ENCODE data around the gene RPL36A. TPM values are rescaled to one million over a fixed set of nuclear protein-coding genes. Genes with fewer than 3 reads are reported as not detected.

RPL36A gene
- total and polyA plus RNA-seq, 12 donors = 30.8 to 2,119 (median 57.0) TPM

DNA sequence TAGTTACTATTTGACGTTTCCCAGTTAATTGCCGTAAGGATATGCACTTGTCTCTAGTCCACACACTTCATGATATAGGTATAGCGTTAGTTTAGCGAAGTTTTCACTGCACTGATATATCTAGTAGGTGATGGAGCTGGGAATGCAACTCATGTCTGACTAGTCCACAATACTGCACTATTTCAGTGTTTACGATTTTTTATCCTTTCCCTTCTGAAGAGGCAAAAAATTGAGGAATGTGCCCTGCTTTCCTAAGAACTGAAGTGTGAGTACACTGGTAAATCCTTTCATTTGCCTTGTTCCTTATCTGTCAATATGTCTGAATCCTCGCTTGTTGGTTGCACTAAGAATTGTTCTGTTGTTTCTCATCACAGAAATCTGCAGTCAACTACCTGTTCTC lies 1.0 kb downstream of the RPL36A start:
- Histone ChIP-seq H3K4me1 (peaks cover 0 to 17% (median 7%) of the 10 kb centered on the region in 9 donors), H3K4me3 (peak overlapping the region; percentile 28 to 70 (median 62)), H3K27me3 (peaks cover 0 to 4% (median 0%) of the 10 kb centered on the region in 7 donors), H3K9me3 (no peaks in the 10 kb centered on the region), H3K36me3 (peaks cover 0 to 47% (median 0%) of the 10 kb centered on the region in 9 donors), H3K27ac (peak overlapping the region in 6 of 10 donors; percentile 59 to 87 (median 73))
- intact Hi-C loops (cut with DNase I) = no loop called here
- DNase-seq (no peak), ATAC-seq (no peak)
- WGBS, 2 donors = 42 to 50% methylated on average over 6 of the region's 6 CpGs
- TF ChIP-seq, protein P1, sequence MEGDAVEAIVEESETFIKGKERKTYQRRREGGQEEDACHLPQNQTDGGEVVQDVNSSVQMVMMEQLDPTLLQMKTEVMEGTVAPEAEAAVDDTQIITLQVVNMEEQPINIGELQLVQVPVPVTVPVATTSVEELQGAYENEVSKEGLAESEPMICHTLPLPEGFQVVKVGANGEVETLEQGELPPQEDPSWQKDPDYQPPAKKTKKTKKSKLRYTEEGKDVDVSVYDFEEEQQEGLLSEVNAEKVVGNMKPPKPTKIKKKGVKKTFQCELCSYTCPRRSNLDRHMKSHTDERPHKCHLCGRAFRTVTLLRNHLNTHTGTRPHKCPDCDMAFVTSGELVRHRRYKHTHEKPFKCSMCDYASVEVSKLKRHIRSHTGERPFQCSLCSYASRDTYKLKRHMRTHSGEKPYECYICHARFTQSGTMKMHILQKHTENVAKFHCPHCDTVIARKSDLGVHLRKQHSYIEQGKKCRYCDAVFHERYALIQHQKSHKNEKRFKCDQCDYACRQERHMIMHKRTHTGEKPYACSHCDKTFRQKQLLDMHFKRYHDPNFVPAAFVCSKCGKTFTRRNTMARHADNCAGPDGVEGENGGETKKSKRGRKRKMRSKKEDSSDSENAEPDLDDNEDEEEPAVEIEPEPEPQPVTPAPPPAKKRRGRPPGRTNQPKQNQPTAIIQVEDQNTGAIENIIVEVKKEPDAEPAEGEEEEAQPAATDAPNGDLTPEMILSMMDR (IDR thresholded peaks at IDR 0.05) = no peak

DNA sequence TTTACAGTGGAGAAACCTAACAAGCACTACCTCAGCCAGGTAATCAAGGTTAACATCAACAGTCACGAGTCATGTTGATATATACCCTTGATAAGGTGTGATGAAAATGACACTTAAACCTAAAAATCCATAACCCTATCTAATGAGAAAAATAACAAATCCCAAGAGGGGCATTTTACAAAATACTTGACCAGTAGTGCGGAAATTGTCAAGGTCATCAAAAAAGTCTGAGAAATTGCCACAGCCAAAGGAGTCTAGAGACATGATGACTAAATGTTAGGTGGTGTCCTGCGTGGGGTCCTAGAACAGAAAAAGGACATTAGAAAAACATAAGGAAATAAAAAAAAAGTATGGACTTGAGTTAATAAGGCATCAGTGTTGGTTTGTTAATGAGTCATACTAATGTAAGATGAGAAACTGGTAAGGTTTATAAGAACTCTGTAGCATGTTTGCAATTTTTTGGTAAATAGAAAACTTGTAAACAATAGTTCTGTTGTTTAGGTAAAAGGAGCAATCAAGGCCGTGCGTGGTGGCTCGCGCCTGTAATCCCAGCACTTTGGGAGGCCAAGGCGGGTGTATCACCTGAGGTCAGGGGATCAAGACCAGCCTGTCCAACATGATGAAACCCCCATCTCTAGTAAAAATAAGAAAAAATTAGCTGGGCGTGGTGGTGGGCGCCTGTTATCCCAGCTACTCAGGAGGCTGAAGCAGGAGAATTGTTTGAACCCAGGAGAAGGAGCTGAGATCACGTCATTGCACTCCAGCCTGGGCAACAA lies 2.9 kb downstream of the RPL36A start:
- 85 to 91% methylated on average over 11 of the region's 11 CpGs for WGBS, 2 donors
- intact Hi-C loops (cut with DNase I) = no loop called here
- DNase-seq = no peak
- no peak for ATAC-seq
- Histone ChIP-seq H3K4me1 (peaks cover 0 to 17% (median 7%) of the 10 kb centered on the region in 9 donors), H3K27ac (no peak overlapping the region), H3K27me3 (peaks cover 0 to 7% (median 0%) of the 10 kb centered on the region in 7 donors), H3K36me3 (peaks cover 0 to 58% (median 0%) of the 10 kb centered on the region in 9 donors), H3K4me3 (no peak overlapping the region), H3K9me3 (no peaks in the 10 kb centered on the region)
- TF ChIP-seq, protein P1 (IDR thresholded peaks at IDR 0.05) = no peak

DNA sequence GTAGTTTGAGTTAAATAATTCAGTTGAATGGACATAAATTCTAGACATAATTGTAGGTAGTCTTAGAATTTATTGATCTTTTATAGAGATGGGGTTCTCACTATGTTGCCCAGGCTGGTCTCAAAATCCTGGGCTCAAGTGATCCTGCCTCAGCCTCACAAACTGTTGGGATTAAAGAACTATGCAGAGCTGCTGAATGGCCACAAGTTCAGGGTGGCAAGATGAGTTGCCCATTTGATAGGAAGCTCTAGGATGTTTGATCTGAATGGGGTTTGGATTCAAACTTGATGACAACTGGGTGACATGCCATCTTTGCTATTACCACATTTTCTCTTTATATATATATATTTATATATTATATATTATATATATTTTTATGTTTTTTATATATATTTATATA lies 3.6 kb downstream of the RPL36A start:
- Histone ChIP-seq H3K36me3 (peaks cover 0 to 58% (median 0%) of the 10 kb centered on the region in 9 donors), H3K4me3 (no peak overlapping the region)

DNA sequence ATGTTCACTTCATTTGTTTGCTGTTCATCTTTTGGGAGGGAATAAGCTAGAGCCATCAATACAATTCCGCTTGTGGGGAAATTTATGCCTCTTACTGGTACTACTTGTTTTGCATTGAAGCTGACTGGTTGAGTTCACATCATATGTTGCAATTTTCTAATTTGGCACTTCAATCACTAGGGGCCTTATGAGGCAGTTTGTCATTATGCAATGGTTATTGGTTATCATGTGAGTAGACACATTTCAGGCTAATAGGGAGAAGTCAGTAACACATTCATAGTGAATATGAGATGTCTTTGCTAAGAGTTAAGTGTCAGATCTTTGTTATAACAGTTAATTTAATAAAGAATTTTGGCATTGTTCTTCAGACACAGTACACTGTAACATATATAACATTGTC lies 5.0 kb downstream of the RPL36A start:
- no peak for ATAC-seq
- Histone ChIP-seq H3K36me3 (peaks cover 0 to 70% (median 0%) of the 10 kb centered on the region in 9 donors), H3K4me3 (no peak overlapping the region), H3K27me3 (peaks cover 0 to 13% (median 0%) of the 10 kb centered on the region in 7 donors), H3K9me3 (no peaks in the 10 kb centered on the region), H3K4me1 (peaks cover 0 to 17% (median 7%) of the 10 kb centered on the region in 9 donors), H3K27ac (no peak overlapping the region)
- 91 to 100% methylated on average over 1 of the region's 1 CpG for WGBS, 2 donors
- intact Hi-C loops (cut with DNase I) = no loop called here
- TF ChIP-seq, protein P1 (IDR thresholded peaks at IDR 0.05) = no peak
- DNase-seq = no peak

More for the DNA sequence above, 3.6 kb downstream of the RPL36A start:
- peaks cover 0 to 7% (median 0%) of the 10 kb centered on the region in 7 donors for H3K27me3 ChIP-seq
- H3K27ac ChIP-seq = no peak overlapping the region
- no peak for ATAC-seq
- TF ChIP-seq, protein P1 (IDR thresholded peaks at IDR 0.05) = no peak
- H3K9me3 ChIP-seq = no peaks in the 10 kb centered on the region
- intact Hi-C loops (cut with DNase I) = no loop called here
- peaks cover 0 to 17% (median 7%) of the 10 kb centered on the region in 9 donors for H3K4me1 ChIP-seq
- DNase-seq = no peak
